HCT116 (cell line): ENCODE results near the gene SELP. TPM values are rescaled to one million over a fixed set of nuclear protein-coding genes. Genes with fewer than 3 reads are reported as not detected.

Source experiments
- ATAC-seq: fragments of 200-7000 bp; cut with Tn5 transposase; 2 replicates; pipeline ENCODE4 v1.9.1; 2020; ENCODE audit warnings: mild to moderate bottlenecking, moderate library complexity
- BruUV-seq: library from RNA; stranded (reverse); fragments of 400-500 nt; replicated peaks from 2 replicates; lab custom pipeline; 2021; lab: Mats Ljungman, UMichigan
- CTCF ChIA-PET: fragments of 300-600 bp; sonication (Branson Sonifier 250); formaldehyde crosslinking; loops from one replicate; lab custom pipeline; 2021; ENCODE audit warnings: antibody characterized with exemption; lab: Charles Lee
- POLR2A ChIA-PET: fragments of 300-600, 350-600 bp; sonication (Branson Sonifier 250); formaldehyde crosslinking; loops from one replicate; lab custom pipeline; 2021; ENCODE audit warnings: antibody characterized with exemption; lab: Charles Lee
- RAD21 ChIA-PET, 2 experiments: fragments of 300-600 bp; sonication (Branson Sonifier 250); formaldehyde crosslinking; loops; one replicate each; lab custom pipeline; 2023; ENCODE audit warnings: low total read pairs in 2 of 2; ENCODE audit not compliant: uncharacterized antibody in 2 of 2, unreplicated experiment in 2 of 2, low non-redundant PET in 1 of 2; lab: Charles Lee
- DNase-seq: peaks from one replicate; pipeline ENCODE4 v3.0.0-alpha.2; 2010; ENCODE audit warnings: low read depth, low spot score
- H2AFZ ChIP-seq: fragments of 200-600 bp; shearing (Covaris generic), sonication (generic); 2 replicates; pipeline ENCODE4 v1.6.1; 2017; ENCODE audit warnings: low read depth, mixed run types, mixed read lengths, antibody characterized with exemption, low read length; ENCODE audit not compliant: poor library complexity, severe bottlenecking
- H3K27ac ChIP-seq: 2 replicates; pipeline ENCODE4 v1.5.1; 2012; ENCODE audit warnings: low read depth, low read length
- H3K27me3 ChIP-seq: fragments of 200-600 bp; sonication (generic); 2 replicates; pipeline ENCODE4 v1.6.1; 2016; ENCODE audit warnings: mixed run types, low read length, mixed read lengths; ENCODE audit not compliant: insufficient read depth
- H3K36me3 ChIP-seq, 2 experiments: fragments of 200-500 bp in 1 of 2; fragments of 200-600 bp in 1 of 2; sonication (Bioruptor generic) in 1 of 2; sonication (generic) in 1 of 2; 2 replicates each; pipeline versions ENCODE4 v1.5.1 to v1.6.1; 2014 to 2016; ENCODE audit warnings: low read length in 2 of 2, inconsistent platforms in 1 of 2, mixed read lengths in 1 of 2, mixed run types in 1 of 2; ENCODE audit not compliant: insufficient read depth in 2 of 2, control insufficient read depth in 1 of 2
- H3K4me1 ChIP-seq, 2 experiments: fragments of 200-600 bp in 1 of 2; sonication (generic) in 1 of 2; 2 replicates each; pipeline versions ENCODE4 v1.5.1 to v1.6.1; 2012 to 2017; ENCODE audit warnings: low read length in 2 of 2, inconsistent platforms in 1 of 2, mild to moderate bottlenecking in 1 of 2, mixed read lengths in 1 of 2, mixed run types in 1 of 2, moderate library complexity in 1 of 2; ENCODE audit not compliant: insufficient read depth in 2 of 2, control insufficient read depth in 1 of 2
- H3K4me2 ChIP-seq: fragments of 200-600 bp; sonication (generic); 2 replicates; pipeline ENCODE4 v1.6.1; 2017; ENCODE audit warnings: mixed run types, low read length, mixed read lengths
- H3K4me3 ChIP-seq, 2 experiments: fragments of 200-600 bp in 1 of 2; sonication (generic) in 1 of 2; replicated peaks in 1 of 2; 2 replicates each; pipeline ENCODE4 v1.5.1; 2011 to 2016; ENCODE audit warnings: low read length in 2 of 2, control low read depth in 1 of 2, low read depth in 1 of 2, mild to moderate bottlenecking in 1 of 2, mixed read lengths in 1 of 2, mixed run types in 1 of 2
- H3K79me2 ChIP-seq: fragments of 200-600 bp; sonication (generic); 2 replicates; pipeline ENCODE4 v1.6.1; 2017; ENCODE audit warnings: mild to moderate bottlenecking, mixed run types, low read length, moderate library complexity, mixed read lengths; ENCODE audit not compliant: insufficient read depth
- H3K9ac ChIP-seq: fragments of 200-600 bp; sonication (generic); 2 replicates; pipeline ENCODE4 v1.6.1; 2016; ENCODE audit warnings: low read length, mixed read lengths
- H3K9me2 ChIP-seq: fragments of 200-600 bp; sonication (generic), shearing (Covaris generic); 2 replicates; pipeline ENCODE4 v1.6.1; 2017; ENCODE audit warnings: mixed run types, mild to moderate bottlenecking, moderate library complexity; ENCODE audit not compliant: insufficient read depth
- H3K9me3 ChIP-seq, 2 experiments: fragments of 200-500 bp in 1 of 2; fragments of 200-600 bp in 1 of 2; sonication (Bioruptor generic) in 1 of 2; sonication (generic) in 1 of 2; 2 replicates each; pipeline ENCODE4 v1.6.1; 2014 to 2017; ENCODE audit warnings: low read length in 2 of 2, mixed read lengths in 2 of 2, inconsistent platforms in 1 of 2, low read depth in 1 of 2, mild to moderate bottlenecking in 1 of 2, mixed run types in 1 of 2, moderate library complexity in 1 of 2; ENCODE audit not compliant: control insufficient read depth in 1 of 2, insufficient read depth in 1 of 2
- H4K20me1 ChIP-seq: fragments of 200-600 bp; sonication (generic), shearing (Covaris generic); 2 replicates; pipeline ENCODE4 v1.6.1; 2017; ENCODE audit warnings: mixed run types, mild to moderate bottlenecking, moderate library complexity; ENCODE audit not compliant: insufficient read depth
- ATF3 ChIP-seq: IDR thresholded peaks from 2 replicates; pipeline ENCODE4 v1.6.1; 2012
- CEBPB ChIP-seq: IDR thresholded peaks from 2 replicates; pipeline ENCODE4 v1.6.1; 2012; ENCODE audit warnings: low read depth
- ELF1 ChIP-seq: IDR thresholded peaks from 2 replicates; pipeline ENCODE4 v1.6.1; 2012; ENCODE audit warnings: low read depth, borderline replicate concordance
- EZH2 ChIP-seq: fragments of 200-600 bp; sonication (generic); IDR thresholded peaks from 2 replicates; pipeline ENCODE4 v1.6.1; 2017; ENCODE audit warnings: antibody characterized with exemption, mixed run types
- EZH2phosphoT487 ChIP-seq: fragments of 200-600 bp; IDR thresholded peaks from 2 replicates; pipeline ENCODE4 v1.6.1; 2018; ENCODE audit warnings: antibody characterized with exemption, borderline replicate concordance
- FOSL1 ChIP-seq: IDR thresholded peaks from 2 replicates; pipeline ENCODE4 v1.6.1; 2012; ENCODE audit warnings: low read depth
- MAX ChIP-seq: IDR thresholded peaks from 2 replicates; pipeline ENCODE4 v1.6.1; 2012
- POLR2A ChIP-seq: IDR thresholded peaks from 2 replicates; pipeline ENCODE4 v1.7.0; 2011; ENCODE audit warnings: borderline replicate concordance; ENCODE audit not compliant: insufficient read depth, insufficient read length; ENCODE audit errors: extremely low read depth
- POLR2AphosphoS5 ChIP-seq: IDR thresholded peaks from 2 replicates; pipeline ENCODE4 v1.6.1; 2011; ENCODE audit warnings: mild to moderate bottlenecking, low read depth, low read length, moderate library complexity
- SP1 ChIP-seq: IDR thresholded peaks from 2 replicates; pipeline ENCODE4 v1.6.1; 2012; ENCODE audit warnings: low read depth
- SRF ChIP-seq: IDR thresholded peaks from 2 replicates; pipeline ENCODE4 v1.6.1; 2012; ENCODE audit warnings: low read depth
- TCF7L2 ChIP-seq: IDR thresholded peaks from 2 replicates; pipeline ENCODE4 v1.7.0; 2011; ENCODE audit warnings: borderline replicate concordance, inconsistent platforms; ENCODE audit not compliant: insufficient read depth, insufficient read length; ENCODE audit errors: extremely low read depth
- YY1 ChIP-seq: IDR thresholded peaks from 2 replicates; pipeline ENCODE4 v1.6.1; 2011; ENCODE audit warnings: low read length, low read depth, moderate library complexity, mild to moderate bottlenecking; ENCODE audit not compliant: insufficient replicate concordance; ENCODE audit errors: extremely low read depth
- ZBTB33 ChIP-seq: IDR thresholded peaks from 2 replicates; pipeline ENCODE4 v1.6.1; 2011; ENCODE audit warnings: mild to moderate bottlenecking, low read length, moderate library complexity; ENCODE audit not compliant: insufficient replicate concordance; ENCODE audit errors: extremely low read depth
- ZFX ChIP-seq: fragments of 450-650 bp; IDR thresholded peaks from 2 replicates; pipeline ENCODE4 v1.6.1; 2017
- ZNF274 ChIP-seq: fragments of 200-500 bp; sonication (Bioruptor generic); IDR thresholded peaks from 2 replicates; pipeline ENCODE4 v1.6.1; 2014; ENCODE audit warnings: mild to moderate bottlenecking, low read depth, low read length, inconsistent platforms
- intact Hi-C: fragments of 100-400 bp; cut with micrococcal nuclease; formaldehyde crosslinking; loops from 2 replicates; pipeline ENCODE4 v1.10.0; 2022
- total RNA-seq: library from RNA; stranded (reverse); gene quantifications from one replicate; pipeline ENCODE4 v1.2.1, GENCODE V29; 2021; ENCODE audit not compliant: unreplicated experiment
- TF ChIP-seq, protein P1 (sequence below), 3 experiments: fragments of 200-600 bp in 1 of 3; sonication (generic) in 1 of 3; IDR thresholded peaks in 2 of 3; conservative IDR thresholded peaks in 1 of 3; 2 replicates each; pipeline ENCODE4 v1.5.1; 2012 to 2017; ENCODE audit warnings: low read depth in 2 of 3, low read length in 2 of 3, antibody characterized with exemption in 1 of 3, borderline replicate concordance in 1 of 3, control low read depth in 1 of 3, mild to moderate bottlenecking in 1 of 3, mixed read lengths in 1 of 3, mixed run types in 1 of 3, moderate library complexity in 1 of 3; ENCODE audit not compliant: insufficient read depth in 1 of 3

SELP gene
- total RNA-seq, 1 experiment from 2014 or later: not detected

DNA sequence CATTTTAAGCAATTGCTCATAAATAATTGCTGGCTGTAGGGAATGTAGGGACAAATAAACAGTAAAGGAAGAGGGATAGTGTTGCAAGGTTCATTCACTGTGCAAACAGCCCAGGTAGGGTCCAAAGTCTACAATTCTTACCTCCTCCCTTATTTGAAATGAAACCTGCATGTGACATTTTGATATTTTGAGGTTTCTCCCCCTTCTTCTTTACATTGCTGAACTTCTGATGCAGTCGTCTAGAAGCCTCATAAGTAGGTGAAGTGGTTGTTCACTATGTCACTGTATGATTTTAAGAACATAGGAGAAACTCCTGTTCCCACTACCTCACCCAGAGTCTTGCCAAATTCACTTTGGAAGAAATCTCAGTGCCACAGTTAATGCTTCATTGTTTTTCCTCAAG is 59.8 kb downstream of the SELP start:
- DNase-seq: no peak
- Histone ChIP-seq H3K27ac (no peak overlapping the region), H3K9me2 (no peaks in the 10 kb centered on the region), H3K4me2 (no peak overlapping the region), H3K36me3 (no peaks in the 10 kb centered on the region), H3K4me1 (no peaks in the 10 kb centered on the region), H3K9ac (no peak overlapping the region), H2AFZ (no peak overlapping the region), H3K79me2 (no peaks in the 10 kb centered on the region), H3K4me3 (no peak overlapping the region), H3K9me3 (no peaks in the 10 kb centered on the region), H3K27me3 (no peaks in the 10 kb centered on the region), H4K20me1 (no peaks in the 10 kb centered on the region)
- intact Hi-C loops: no loop called here
- CTCF ChIA-PET: no interaction called here
- RAD21 ChIA-PET: no interaction called here
- no peak for TF ChIP-seq MAX
- no peak for TF ChIP-seq SP1
- TF ChIP-seq, protein P1, sequence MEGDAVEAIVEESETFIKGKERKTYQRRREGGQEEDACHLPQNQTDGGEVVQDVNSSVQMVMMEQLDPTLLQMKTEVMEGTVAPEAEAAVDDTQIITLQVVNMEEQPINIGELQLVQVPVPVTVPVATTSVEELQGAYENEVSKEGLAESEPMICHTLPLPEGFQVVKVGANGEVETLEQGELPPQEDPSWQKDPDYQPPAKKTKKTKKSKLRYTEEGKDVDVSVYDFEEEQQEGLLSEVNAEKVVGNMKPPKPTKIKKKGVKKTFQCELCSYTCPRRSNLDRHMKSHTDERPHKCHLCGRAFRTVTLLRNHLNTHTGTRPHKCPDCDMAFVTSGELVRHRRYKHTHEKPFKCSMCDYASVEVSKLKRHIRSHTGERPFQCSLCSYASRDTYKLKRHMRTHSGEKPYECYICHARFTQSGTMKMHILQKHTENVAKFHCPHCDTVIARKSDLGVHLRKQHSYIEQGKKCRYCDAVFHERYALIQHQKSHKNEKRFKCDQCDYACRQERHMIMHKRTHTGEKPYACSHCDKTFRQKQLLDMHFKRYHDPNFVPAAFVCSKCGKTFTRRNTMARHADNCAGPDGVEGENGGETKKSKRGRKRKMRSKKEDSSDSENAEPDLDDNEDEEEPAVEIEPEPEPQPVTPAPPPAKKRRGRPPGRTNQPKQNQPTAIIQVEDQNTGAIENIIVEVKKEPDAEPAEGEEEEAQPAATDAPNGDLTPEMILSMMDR (IDR thresholded peaks at IDR 0.05 in 2 of 3, conservative IDR thresholded peaks at IDR 0.05 in 1 of 3; ENCODE audit: borderline replicate concordance in 1 of 3, insufficient read depth in 1 of 3, low read depth in 2 of 3, low read length in 2 of 3): no peak
- TF ChIP-seq YY1: no peak
- TF ChIP-seq ATF3: no peak
- no peak for TF ChIP-seq TCF7L2
- TF ChIP-seq POLR2A: no peak
- no peak for TF ChIP-seq FOSL1
- no peak for TF ChIP-seq ZNF274
- no peak for TF ChIP-seq ZBTB33
- no peak for TF ChIP-seq SRF
- no peak for TF ChIP-seq POLR2AphosphoS5
- no peak for TF ChIP-seq ELF1
- no peak for TF ChIP-seq CEBPB
- TF ChIP-seq EZH2phosphoT487: no peak
- no peak for TF ChIP-seq ZFX
- TF ChIP-seq EZH2: no peak
- POLR2A ChIA-PET: no interaction called here
- no peak for ATAC-seq
- no TSS peak for BruUV-seq
